HG03342 (cell line): ENCODE measurements around the gene SPSB2.
"Not testable (repeated sequence)": the region's sequence is repeated elsewhere in the genome, so short reads cannot be mapped to it uniquely, and the experiment has no call there.

Experiments
- ATAC-seq: cut with Tn5 transposase; IDR thresholded peaks from one replicate; pipeline ENCODE4 v1.9.1; 2021; ENCODE audit warnings: mild to moderate bottlenecking, moderate library complexity; ENCODE audit not compliant: unreplicated experiment

SPSB2 gene, protein sequence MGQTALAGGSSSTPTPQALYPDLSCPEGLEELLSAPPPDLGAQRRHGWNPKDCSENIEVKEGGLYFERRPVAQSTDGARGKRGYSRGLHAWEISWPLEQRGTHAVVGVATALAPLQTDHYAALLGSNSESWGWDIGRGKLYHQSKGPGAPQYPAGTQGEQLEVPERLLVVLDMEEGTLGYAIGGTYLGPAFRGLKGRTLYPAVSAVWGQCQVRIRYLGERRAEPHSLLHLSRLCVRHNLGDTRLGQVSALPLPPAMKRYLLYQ

DNA sequence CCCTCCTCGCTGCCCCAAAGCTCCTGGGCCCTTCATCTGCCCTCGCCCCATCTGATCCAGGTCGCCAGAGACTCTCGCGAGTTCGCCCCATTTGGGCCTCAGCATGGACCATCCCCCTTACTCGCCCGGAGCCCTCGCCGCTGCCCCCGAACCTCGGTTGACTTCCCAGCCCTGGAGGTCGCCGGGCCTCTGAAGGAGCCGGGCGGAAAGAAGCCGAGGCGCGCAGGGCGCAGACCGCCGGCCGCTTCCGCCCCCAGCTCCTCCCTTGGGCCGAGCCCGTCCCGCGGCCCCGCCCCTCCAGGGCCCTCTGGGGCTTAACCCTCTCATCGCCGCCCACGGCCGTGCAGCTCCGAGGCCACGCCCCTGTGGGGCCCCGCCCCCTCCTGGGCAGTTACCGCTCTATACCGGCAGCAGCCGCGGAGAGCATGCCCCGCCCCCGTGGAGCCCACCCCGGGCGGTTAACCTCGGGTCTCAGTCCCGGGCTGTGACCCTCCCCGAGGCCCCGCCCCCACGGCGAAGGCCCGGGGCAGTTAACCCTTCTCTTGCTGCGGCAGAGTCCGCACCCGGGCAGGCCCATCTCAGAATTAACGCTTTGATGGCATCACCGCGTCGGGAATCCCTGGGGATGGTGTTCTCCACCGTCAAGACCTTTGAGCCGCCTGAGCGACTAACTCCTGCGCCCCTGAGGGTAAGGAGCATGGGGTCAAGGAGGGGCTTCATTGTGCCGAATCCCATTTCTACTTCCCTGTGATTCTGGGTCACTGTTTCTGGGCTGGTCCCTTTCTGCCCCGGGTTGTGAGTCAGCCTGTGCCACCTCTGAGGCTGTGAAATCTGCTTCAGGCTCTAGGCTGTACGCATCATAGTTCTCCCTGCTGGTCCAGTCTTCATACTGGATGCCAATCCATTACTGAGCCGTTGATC lies at the start of gene SPSB2:
Gene SPSB2 (minus strand): TSS at position 210 of the 921 bp plus-strand sequence. CDS start 402 bp downstream, outside the sequence.
- ATAC-seq: peak; percentile 76

DNA sequence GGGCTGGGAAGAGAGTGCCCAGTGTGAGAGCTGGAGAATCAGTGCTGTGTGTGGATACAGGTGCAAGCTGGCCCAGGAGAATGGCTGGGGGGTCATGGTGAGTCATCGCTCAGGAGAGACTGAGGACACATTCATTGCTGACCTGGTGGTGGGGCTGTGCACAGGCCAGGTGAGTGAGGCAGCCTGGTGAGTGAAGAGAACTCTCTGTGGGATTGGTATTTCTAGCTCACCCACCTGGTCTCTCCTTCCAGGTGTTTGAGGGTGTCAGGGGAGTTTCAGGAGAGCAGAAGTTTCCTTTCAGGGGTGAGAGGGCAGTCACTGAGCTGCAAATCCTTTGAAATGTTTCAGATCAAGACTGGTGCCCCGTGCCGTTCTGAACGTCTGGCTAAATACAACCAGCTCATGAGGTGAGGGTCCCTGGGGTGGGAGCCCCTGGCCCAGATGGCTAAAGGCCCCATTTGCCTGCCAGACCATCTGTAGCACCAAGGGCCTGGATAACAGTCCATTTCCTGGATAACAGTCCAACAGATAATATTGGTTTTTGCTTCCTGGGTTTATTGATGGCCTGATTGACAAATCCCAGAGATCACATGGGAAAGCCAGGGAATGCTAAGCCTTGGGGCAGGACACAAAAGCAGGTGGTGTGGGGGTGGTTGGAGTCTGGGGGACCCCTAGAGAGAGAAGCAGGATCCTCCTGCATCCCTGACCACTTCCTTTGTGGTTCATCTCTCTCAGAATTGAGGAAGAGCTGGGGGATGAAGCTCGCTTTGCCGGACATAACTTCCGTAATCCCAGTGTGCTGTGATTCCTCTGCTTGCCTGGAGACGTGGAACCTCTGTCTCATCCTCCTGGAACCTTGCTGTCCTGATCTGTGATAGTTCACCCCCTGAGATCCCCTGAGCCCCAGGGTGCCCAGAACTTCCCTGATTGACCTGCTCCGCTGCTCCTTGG lies 49.2 kb upstream of the SPSB2 start:
- no peak for ATAC-seq

DNA sequence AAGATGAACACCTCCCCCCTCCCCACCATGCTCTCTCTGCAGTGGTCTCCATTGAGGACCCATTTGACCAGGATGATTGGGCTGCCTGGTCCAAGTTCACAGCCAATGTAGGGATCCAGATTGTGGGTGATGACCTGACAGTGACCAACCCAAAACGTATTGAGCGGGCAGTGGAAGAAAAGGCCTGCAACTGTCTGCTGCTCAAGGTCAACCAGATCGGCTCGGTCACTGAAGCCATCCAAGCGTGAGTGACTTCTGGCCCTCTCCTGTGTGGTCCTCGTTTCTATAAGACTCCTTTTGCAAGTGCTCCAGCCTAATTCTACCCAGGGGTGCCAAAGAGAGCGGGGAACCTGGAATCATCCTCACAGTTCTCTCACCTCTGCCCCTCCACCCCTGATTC lies 48.4 kb upstream of the SPSB2 start:
- ATAC-seq: no peak

DNA sequence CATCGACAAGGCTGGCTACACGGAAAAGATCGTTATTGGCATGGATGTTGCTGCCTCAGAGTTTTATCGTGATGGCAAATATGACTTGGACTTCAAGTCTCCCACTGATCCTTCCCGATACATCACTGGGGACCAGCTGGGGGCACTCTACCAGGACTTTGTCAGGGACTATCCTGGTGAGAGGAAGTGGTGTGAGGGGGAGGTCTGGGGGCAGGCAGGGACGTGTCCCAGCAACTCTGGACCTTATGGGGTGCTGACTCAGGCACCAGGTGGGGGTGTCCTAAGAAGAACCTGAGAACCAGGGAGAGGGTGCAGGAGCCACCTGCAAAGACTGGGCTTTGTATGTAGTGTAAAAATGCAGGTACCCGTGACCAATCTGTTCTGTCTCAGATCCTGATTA lies 46.5 kb upstream of the SPSB2 start:
- ATAC-seq: no peak

DNA sequence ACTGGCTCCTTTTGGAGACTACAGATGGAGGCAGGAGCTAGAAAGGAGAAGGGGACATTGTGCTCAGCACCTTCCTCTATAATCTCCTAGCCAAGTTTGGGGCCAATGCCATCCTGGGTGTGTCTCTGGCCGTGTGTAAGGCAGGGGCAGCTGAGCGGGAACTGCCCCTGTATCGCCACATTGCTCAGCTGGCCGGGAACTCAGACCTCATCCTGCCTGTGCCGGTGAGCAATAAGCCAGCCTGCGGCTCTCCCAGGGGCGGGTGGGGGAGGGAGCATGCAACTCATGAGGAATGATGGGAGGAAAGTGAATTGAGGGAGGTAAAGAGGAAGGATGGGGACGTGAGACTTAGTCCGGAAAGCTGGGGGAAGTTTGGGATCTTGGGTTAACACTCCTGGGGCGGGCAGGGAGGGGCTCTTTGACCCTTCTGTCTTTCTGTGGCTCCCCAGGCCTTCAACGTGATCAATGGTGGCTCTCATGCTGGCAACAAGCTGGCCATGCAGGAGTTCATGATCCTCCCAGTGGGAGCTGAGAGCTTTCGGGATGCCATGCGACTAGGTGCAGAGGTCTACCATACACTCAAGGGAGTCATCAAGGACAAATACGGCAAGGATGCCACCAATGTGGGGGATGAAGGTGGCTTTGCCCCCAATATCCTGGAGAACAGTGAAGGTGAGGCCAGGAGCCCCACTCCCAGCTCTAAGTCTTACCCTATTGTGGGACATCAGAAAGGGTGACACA lies 44.6 kb upstream of the SPSB2 start:
- no peak for ATAC-seq

DNA sequence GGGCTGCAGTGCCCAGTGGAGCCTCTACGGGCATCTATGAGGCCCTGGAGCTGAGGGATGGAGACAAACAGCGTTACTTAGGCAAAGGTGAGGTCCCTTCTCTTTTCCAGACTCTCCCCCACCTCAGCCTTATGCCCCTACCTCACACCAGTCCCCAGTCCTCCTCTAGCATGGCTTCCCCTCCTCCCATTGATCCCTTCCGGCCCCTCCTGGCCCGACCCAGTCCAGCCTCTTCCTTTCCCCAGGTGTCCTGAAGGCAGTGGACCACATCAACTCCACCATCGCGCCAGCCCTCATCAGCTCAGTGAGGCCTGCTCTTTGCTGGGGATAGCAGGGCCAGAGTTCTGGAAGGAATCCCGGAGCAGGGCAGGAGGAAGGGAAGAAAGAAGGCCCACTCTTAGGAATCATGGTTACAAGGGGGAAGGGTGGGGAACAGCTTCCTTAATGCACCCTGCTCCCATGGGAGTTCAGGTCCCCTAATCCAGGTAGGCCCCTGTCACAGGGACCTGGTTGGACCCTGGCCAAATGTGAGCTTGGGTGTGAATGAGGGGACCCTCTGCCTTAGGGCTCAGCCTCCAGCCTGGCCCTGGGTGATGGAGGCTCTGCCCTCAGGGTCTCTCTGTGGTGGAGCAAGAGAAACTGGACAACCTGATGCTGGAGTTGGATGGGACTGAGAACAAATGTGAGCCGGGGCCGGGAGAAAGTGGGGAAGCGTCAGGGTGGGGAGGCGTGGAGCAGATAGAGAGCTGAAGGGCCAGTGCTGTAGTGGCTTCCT lies 43.5 kb upstream of the SPSB2 start:
- ATAC-seq: no peak

DNA sequence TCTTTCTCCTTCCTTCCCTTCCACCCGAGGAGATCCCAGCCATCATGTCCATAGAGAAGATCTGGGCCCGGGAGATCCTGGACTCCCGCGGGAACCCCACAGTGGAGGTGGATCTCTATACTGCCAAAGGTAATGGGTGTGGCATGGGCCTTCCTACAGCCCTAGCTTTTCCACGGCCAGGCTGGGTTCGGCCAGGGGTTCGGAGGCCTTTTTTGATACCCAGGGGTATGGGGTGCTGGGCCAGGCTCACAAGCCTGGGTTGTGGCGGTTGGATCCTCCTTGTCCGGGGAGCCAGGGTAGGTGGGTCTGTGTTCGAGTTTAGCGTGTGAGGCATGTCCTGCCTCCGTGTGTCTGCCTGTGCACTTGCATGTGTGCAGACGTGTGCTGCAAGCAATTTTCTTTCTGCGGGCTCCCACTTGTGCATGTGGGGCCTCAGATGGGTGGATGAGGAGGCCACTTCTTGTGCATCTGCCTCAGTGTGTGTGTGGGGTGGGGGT lies 42.7 kb upstream of the SPSB2 start:
- ATAC-seq: no peak

DNA sequence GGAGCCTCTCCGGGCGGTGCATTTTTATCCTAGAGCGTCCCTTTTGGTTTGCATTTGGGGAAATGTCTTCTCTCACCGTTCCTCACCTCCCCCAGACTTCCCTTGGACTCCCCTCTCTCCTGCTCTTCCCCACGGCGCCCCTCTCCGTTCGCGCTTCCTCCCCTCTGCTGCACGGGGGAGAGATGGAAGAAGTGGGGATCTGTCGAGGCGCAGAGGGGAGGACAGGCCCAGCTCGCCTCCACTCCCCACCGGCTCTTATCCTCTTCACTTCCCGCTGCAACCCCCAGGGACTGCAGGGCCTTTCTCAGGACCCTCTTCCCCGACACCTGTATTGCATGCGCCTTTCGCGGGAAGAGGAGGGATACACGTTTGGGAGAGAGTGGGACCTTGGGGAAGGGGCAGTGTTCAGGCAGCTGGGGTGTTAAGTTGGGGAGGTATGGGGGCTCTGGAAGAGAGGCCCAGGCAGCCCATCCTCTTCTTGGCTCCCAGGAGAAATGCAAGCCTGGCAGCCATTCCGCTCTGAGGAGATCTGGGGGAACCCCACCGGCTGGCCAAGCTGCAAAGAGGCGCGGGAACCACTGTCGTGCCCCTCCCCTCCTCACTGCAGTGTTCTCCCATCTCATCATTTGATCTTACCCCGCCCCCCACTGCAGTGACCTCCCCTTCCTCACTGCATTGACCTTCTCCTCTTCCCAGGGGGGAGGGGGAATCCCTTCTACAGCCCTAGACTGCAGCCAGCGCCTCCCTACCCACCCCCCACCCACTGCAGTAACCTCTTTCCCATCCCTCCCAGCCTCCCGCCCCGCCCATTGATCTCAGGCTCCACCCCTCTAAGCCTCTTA lies 42.1 kb upstream of the SPSB2 start:
- ATAC-seq: no peak

DNA sequence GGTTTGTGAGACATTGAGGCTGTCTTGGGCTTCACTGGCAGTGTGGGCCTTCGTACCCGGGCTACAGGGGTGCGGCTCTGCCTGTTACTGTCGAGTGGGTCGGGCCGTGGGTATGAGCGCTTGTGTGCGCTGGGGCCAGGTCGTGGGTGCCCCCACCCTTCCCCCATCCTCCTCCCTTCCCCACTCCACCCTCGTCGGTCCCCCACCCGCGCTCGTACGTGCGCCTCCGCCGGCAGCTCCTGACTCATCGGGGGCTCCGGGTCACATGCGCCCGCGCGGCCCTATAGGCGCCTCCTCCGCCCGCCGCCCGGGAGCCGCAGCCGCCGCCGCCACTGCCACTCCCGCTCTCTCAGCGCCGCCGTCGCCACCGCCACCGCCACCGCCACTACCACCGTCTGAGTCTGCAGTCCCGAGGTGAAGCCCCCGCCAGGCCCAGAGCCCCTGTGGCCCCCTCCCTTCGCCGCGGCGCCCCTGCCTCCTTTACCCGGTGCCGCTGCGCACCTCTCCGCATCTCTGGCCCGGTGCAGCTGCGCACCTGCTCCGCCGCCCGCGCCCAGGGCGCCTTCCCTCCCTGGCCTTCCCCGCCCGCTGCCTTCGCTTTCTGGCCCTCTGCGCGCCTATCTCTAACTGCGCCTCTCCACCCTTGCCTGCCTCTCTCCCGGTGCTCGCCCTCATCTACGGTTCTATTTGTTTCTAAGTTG lies 41.3 kb upstream of the SPSB2 start, which contains the start of gene ENO2:
Gene ENO2 (plus strand): TSS at position 335 of the 701 bp plus-strand sequence. CDS start 1,253 bp downstream, outside the sequence.
- no peak for ATAC-seq

DNA sequence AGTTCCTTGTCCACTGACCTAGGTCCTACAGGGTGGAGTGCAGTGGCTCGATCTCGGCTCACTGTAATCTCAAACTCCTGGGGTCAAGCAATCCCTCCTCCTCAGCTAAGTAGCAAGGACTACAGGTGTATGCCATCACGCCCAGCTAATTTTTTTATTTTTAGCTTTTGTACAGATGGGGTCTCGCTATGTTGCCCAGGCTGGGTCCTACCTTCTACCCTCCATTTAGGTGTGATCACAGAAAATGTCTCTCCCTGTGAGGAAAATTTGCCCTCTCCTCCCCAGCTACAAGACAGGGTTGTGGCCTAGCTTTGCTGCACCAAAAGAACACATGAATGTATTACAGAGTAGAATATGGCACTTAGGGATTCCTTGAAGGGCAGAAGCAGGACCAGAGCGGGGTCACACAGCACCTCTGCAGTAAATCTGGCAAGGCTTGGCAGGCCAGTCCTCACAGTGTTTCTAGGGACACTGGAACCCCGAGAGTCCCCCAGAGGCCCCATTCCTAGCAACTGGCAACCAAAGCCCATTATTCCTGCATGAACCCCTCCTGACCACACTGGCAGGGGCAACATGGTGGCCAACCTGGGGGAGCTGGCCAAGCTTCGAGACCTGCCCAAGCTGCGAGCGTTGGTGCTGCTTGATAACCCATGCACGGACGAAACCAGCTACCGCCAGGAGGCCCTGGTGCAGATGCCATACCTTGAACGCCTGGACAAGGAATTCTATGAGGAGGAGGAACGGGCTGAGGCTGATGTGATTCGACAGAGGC lies 39.2 kb upstream of the SPSB2 start:
- ATAC-seq: no peak

DNA sequence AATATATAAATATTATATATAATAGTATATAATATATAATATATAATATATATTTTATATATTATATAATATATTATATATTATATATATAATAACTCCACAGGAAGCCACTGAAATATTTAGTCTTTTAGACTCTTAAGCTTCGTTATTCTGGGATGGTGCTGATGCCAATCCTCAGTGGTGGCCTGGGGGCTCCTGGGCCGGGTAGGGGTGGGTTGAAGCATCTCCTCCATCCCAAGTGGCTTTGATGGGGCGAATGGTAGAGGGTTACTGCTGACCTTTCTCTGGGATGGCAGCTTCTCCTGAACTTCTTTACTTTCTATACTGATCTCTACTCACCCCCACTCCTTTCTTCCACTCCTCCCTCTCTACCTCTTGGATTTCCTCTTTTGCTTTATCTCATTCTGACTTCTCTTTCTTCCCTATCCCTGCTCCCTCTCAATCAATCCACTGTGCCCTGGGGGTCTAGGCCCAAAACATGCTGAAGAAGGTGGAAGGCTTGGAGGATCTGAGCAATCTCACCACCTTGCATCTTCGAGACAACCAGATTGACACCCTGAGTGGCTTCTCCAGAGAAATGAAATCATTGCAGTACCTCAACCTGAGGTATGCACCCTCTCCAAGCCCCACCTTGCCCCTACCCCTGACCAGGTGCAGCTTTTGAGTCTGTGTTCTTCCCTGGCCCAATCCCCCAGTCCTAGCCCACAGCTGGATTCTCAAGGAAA lies 36.5 kb upstream of the SPSB2 start:
- ATAC-seq: no peak

DNA sequence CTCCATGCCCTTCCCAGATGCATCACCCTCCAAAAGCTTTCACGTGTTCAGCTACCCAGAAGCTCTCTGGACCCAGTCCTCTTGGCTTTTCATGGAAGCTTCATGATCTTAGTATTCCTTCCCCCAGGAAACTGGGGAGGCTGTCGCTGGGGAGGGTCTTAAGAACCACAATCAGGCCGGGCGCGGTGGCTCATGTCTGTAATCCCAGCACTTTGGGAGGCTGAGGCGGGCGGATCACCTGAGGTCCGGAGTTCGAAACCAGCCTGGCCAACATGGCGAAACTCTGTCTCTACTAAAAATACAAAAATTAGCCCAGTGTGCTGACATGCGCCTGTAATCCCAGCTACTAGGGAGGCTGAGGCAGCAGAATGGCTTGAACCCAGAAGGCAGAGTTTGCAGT lies 35.0 kb upstream of the SPSB2 start:
- ATAC-seq: not testable (repeated sequence)

DNA sequence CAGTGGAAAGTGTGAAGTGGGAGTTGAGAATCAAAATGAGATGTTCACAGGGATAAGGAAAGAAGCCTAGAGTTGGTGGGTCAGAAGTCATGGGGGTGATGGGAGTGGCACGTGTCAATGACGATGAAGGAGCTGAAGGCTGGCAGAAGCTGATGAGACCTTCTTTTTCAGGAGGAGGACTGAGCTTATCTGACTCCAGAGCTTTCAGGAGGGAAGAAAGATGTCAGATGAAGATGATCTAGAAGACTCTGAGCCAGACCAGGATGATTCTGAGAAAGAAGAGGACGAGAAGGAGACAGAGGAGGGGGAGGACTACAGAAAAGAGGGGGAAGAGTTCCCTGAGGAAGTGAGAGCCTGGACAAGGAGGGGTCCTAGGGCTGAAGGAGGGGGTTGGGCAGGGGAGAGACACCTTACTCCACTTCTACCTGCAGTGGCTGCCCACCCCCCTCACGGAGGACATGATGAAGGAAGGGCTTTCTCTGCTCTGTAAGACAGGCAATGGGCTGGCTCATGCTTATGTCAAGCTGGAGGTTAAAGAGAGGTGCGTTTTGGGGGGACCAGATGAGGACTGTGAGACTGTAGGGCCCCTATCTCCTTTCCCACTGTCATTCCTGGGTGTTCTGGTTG lies 32.4 kb upstream of the SPSB2 start:
- no peak for ATAC-seq

DNA sequence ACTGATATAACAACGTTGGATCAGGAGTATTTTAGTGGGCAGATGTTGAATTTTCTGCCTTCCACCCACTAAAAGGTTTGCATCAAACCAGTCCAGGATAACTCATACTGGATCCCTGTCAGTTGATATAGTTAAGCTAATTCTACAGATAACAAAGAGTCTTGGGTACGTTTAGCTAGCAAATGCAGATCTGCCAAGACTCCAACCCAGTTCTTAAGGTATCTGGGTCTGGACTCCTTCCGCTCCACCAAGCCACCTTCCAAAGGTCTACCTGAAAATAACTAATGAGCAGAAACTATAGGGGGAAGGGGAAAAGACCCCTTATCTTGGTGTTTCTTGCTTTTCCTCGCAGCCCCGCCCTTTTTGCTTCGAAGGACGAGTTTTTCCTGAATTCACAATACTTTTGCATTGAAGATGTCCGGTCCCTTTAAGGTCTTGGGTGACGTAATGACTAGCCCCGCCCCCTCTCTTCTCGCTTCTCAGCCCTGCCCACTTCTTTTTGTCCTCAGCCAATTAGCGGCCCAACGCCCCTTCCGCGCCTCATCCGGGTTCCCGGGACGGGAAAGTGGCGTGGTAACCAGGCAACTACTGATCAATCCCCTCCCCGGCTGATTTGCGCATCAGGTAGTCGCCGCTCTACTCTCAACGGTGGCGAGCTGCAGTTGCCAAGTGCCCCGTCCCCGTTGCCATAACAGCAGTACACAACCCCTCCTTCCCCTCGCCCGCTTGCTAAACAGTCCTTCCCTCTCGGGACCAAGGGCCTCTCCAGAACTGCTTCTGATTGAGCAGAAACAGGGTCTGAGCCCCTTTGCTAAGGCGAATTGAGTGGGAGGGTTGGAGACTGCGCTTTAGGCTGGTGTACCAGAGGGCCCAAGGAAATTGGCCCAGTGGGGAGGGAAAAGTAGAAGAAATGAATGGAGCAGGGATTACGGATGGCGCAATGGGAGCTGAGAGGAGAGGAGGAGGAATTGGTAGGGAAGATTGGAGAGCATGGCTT lies 31.5 kb upstream of the SPSB2 start, which contains the start of gene LRRC23:
Gene LRRC23 (plus strand): TSS at position 543 of the 997 bp plus-strand sequence. CDS start 812 bp downstream, outside the sequence.
- ATAC-seq: peak; percentile 89
